ENCODE results near the gene NBPF4. TPM values are rescaled to one million over a fixed set of nuclear protein-coding genes. Genes with fewer than 3 reads are reported as not detected.

The NBPF4 gene
- total RNA-seq, 6 experiments from 2014 or later, result not detected

DNA sequence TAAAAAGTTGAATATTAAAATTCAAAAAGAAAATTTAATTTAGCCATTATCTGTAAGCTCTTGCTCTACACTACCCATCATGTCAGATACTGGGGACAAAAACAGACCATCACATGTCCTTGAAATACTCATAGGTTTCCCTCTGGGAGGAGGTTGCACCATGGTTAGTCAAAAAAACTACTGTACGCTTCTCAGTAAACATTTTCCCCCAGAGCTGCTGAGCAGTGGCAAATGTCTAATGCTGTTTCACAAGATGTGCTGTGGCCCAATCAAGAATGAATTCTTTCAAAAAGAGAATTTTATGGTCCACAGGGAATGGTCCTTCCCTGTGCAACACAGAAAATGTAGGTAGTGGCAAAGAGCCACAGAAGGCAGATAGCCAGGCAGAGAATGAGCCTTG, 49.8 kb downstream of the NBPF4 start:
- H3K4me3 ChIP-seq, result no peak overlapping the region
- ATAC-seq (no peak), DNase-seq (no peak)
- TF ChIP-seq, protein P1, sequence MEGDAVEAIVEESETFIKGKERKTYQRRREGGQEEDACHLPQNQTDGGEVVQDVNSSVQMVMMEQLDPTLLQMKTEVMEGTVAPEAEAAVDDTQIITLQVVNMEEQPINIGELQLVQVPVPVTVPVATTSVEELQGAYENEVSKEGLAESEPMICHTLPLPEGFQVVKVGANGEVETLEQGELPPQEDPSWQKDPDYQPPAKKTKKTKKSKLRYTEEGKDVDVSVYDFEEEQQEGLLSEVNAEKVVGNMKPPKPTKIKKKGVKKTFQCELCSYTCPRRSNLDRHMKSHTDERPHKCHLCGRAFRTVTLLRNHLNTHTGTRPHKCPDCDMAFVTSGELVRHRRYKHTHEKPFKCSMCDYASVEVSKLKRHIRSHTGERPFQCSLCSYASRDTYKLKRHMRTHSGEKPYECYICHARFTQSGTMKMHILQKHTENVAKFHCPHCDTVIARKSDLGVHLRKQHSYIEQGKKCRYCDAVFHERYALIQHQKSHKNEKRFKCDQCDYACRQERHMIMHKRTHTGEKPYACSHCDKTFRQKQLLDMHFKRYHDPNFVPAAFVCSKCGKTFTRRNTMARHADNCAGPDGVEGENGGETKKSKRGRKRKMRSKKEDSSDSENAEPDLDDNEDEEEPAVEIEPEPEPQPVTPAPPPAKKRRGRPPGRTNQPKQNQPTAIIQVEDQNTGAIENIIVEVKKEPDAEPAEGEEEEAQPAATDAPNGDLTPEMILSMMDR (IDR thresholded peaks at IDR 0.05), result no peak
- TF ChIP-seq POLR2A (IDR thresholded peaks at IDR 0.05), result no peak
- no peak overlapping the region for H3K27ac ChIP-seq
- intact Hi-C loops (cut with DNase I), result no loop called here
- WGBS (ENCODE audit: insufficient coverage, low coverage, low lambda C conversion rate, missing lambda C conversion rate), result 55% methylated on average over 1 of the region's 1 CpG
- no peaks in the 10 kb centered on the region for H3K9me3 ChIP-seq
- no peaks in the 10 kb centered on the region for H3K27me3 ChIP-seq
- H3K4me1 ChIP-seq, result no peaks in the 10 kb centered on the region
- peaks cover 0 to 2% (median 0%) of the 10 kb centered on the region in 4 donors for H3K36me3 ChIP-seq

DNA sequence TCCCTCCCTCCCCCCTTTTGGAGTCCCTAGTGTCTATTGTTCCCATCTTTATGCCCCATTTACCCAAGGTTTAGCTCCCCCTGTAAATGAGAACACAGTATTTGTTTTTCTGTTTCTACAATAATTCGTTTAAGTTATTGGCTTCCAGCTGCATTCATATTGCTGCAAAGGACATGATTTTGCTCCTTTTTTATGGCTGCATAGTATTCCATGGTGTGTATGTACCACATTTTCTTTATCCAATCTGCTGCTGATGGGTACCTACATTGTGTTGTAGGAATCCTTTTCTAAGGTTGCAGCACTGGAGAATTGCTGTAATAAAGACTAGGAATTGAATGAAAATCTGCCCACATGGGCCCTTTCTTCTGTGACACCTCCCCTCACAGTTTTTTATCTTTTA, 50.5 kb downstream of the NBPF4 start:
- no peak for ATAC-seq

DNA sequence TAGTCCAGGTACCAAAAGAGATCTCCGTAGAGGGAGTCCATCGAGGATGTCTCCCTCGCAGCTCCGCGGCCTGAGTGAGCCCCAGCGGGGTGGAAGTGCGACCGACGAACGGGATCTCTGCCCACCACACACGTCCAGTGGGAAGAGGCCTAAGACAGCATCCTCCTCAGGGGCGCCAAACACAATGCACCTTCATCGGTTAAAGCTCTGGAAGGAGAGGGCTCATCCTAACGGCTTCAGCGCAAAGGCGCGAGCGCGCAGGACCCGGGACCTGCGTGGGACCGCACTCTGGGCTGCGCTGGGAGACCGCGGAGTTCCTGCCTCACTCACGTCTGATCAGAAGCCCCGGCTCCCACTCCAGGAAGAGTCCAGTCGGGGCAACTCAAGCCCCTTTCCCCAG, 51.3 kb downstream of the NBPF4 start:
- no peak overlapping the region for H3K27ac ChIP-seq
- intact Hi-C loops (cut with DNase I), result no loop called here
- no peaks in the 10 kb centered on the region for H3K9me3 ChIP-seq
- H3K4me3 ChIP-seq, result no peak overlapping the region
- no peak for ATAC-seq
- no peaks in the 10 kb centered on the region for H3K27me3 ChIP-seq
- WGBS (ENCODE audit: insufficient coverage, low coverage, low lambda C conversion rate, missing lambda C conversion rate), result 68% methylated on average over 8 of the region's 28 CpGs
- no peak for DNase-seq
- peaks cover 0 to 2% (median 0%) of the 10 kb centered on the region in 4 donors for H3K36me3 ChIP-seq
- no peaks in the 10 kb centered on the region for H3K4me1 ChIP-seq
- TF ChIP-seq POLR2A (IDR thresholded peaks at IDR 0.05), result no peak

More for the DNA sequence above, 50.5 kb downstream of the NBPF4 start:
- Histone ChIP-seq H3K9me3 (no peaks in the 10 kb centered on the region), H3K27me3 (no peaks in the 10 kb centered on the region), H3K36me3 (peaks cover 0 to 2% (median 0%) of the 10 kb centered on the region in 4 donors), H3K27ac (no peak overlapping the region), H3K4me3 (no peak overlapping the region), H3K4me1 (no peaks in the 10 kb centered on the region)
- DNase-seq, result no peak
- TF ChIP-seq, protein P1 (IDR thresholded peaks at IDR 0.05), result no peak
- TF ChIP-seq POLR2A (IDR thresholded peaks at IDR 0.05), result no peak
- WGBS (ENCODE audit: insufficient coverage, low coverage, low lambda C conversion rate, missing lambda C conversion rate), result 46% methylated on average over 1 of the region's 1 CpG
- intact Hi-C loops (cut with DNase I), result no loop called here

DNA sequence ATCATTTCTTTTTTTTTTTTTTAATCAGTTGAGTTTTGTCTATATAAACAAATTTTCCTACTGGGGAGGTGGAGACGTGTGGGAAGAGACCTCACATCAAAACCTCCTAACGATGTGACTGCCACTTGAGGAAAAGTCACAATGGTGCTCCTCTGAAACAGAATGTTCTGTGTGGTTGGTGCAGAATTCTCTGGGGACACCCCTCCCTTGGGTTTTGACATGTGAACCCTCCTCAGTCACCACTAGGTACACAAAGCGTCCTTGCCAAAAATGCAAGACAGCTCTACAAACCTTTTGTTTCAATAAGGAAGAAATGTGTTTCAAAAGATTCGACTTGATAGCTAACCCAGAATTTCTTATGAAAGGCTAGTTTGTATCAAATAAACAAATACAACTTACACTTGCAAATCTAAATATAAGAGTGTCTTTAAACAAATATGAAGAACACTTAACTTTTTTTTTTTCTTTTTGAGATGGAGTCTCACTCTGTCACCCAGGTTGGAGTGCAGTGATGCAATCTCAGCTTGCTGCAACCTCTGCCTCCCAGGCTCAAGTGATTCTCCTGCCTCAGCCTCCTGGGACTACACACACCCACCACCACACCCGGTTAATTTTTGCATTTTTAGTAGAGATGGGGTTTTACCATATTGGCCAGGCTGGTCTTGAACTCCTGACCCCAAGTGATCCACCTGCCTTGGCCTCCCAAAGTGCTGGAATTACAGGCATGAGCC, 53.0 kb downstream of the NBPF4 start:
- intact Hi-C loops (cut with DNase I), result no loop called here
- Histone ChIP-seq H3K9me3 (no peaks in the 10 kb centered on the region), H3K4me1 (no peaks in the 10 kb centered on the region), H3K27me3 (no peaks in the 10 kb centered on the region), H3K27ac (no peak overlapping the region), H3K36me3 (peaks cover 0 to 2% (median 0%) of the 10 kb centered on the region in 4 donors), H3K4me3 (no peak overlapping the region)
- no peak for TF ChIP-seq POLR2A (IDR thresholded peaks at IDR 0.05)
- TF ChIP-seq, protein P1 (IDR thresholded peaks at IDR 0.05), result no peak
- DNase-seq (no peak), ATAC-seq (no peak)
- 55% methylated on average over 5 of the region's 5 CpGs for WGBS (ENCODE audit: insufficient coverage, low coverage, low lambda C conversion rate, missing lambda C conversion rate)

DNA sequence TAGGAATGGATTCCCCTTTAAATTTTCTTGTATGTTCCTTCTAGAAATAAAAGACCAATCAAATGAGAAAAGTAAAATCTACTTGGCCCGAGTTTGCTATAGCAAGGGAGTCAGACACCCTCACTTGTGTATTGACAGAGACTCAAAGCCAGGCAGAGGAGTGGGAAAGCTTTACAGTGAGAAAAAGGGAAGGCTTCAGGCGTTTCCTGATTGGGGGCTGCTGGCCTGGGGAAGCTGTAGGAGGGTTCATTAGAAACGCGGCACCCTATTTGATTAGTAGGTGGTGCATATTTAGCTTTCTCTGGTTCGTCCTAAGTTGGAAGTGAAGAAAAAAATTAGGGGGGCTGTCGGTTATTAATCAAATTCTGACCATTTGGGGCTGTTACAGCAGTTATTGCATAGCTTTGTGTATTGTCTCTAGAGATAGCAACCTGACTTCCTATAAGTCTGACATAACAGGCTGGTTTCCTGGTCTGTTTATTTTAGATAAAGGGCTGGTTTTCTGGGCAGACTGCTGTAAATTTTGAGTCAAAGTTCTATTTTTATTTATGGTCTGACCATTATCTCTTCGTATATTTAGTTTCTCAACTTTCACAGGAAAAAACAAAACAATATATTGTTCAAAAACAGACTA, 53.8 kb downstream of the NBPF4 start:
- no peak for ATAC-seq
- TF ChIP-seq, protein P1 (IDR thresholded peaks at IDR 0.05), result no peak
- TF ChIP-seq POLR2A (IDR thresholded peaks at IDR 0.05), result no peak
- 57% methylated on average over 7 of the region's 7 CpGs for WGBS (ENCODE audit: insufficient coverage, low coverage, low lambda C conversion rate, missing lambda C conversion rate)
- DNase-seq, result no peak
- Histone ChIP-seq H3K9me3 (no peaks in the 10 kb centered on the region), H3K36me3 (peaks cover 0 to 2% (median 0%) of the 10 kb centered on the region in 4 donors), H3K4me3 (no peak overlapping the region), H3K4me1 (no peaks in the 10 kb centered on the region), H3K27me3 (no peaks in the 10 kb centered on the region), H3K27ac (no peak overlapping the region)
- intact Hi-C loops (cut with DNase I), result no loop called here
